Esophagus squamous epithelium (tissue), 5 donors: ENCODE data around the gene GRK5. TPM values are rescaled to one million over a fixed set of nuclear protein-coding genes. Genes with fewer than 3 reads are reported as not detected.

Experiments used
- DNase-seq: peaks from one replicate; lab custom pipeline; 2025; lab: John Stamatoyannopoulos, UW
- H3K27ac ChIP-seq, 4 donors: fragments of 200-600 bp; sonication (generic); one replicate each; pipeline ENCODE4 v1.5.1; 2016 to 2019; ENCODE audit warnings: mild to moderate bottlenecking in 1 of 4
- H3K27me3 ChIP-seq, 4 donors: fragments of 200-600 bp; sonication (generic); 1 replicate in 3 of 4; 2 replicates in 1 of 4; pipeline versions ENCODE4 v1.5.1 to v1.6.0; 2017 to 2021; ENCODE audit warnings: antibody characterized with exemption in 1 of 4
- H3K36me3 ChIP-seq, 3 donors: fragments of 200-600 bp; sonication (generic); one replicate each; pipeline ENCODE4 v1.5.1; 2016 to 2019
- H3K4me1 ChIP-seq, 3 donors: fragments of 200-600 bp; sonication (generic); one replicate each; pipeline ENCODE4 v1.5.1; 2017 to 2019
- H3K4me3 ChIP-seq, 4 donors: fragments of 200-600 bp; sonication (generic); 1 replicate in 3 of 4; 2 replicates in 1 of 4; pipeline ENCODE4 v1.5.1; 2016 to 2019; ENCODE audit warnings: mild to moderate bottlenecking in 2 of 4, moderate library complexity in 1 of 4
- H3K9me3 ChIP-seq, 3 donors: fragments of 200-600 bp; sonication (generic); one replicate each; pipeline ENCODE4 v1.5.1; 2016 to 2019
- POLR2A ChIP-seq, 4 donors: fragments of 450-650 bp; IDR thresholded peaks; one replicate each; pipeline ENCODE4 v1.6.1; 2017; ENCODE audit warnings: antibody characterized with exemption in 4 of 4, mild to moderate bottlenecking in 4 of 4, moderate library complexity in 3 of 4
- WGBS, 2 donors: methylation state at CpG; one replicate each; pipeline ENCODE4 v1.1.5; 2018; 5-methylcytosine and 5-hydroxymethylcytosine counted together
- intact Hi-C: fragments of 100-400 bp; cut with DNase I; formaldehyde crosslinking; loops from one replicate; pipeline ENCODE4 v1.15.0; 2022
- total RNA-seq, 4 donors: library from RNA; depleted of rRNA; stranded (reverse); fragments of >200 nt; gene quantifications; one replicate each; pipeline ENCODE4 v1.1.0, GENCODE V29; 2016
- TF ChIP-seq, protein P1 (sequence below), 6 experiments: fragments of 450-650 bp in 4 of 6; fragments of 200-600 bp in 2 of 6; sonication (generic) in 2 of 6; IDR thresholded peaks; one replicate each; pipeline ENCODE4 v1.5.1; 2016 to 2019; ENCODE audit warnings: antibody characterized with exemption in 6 of 6, mild to moderate bottlenecking in 4 of 6, moderate library complexity in 4 of 6
- donor health status: DM: yes; HTN: yes; CAD: no.

Gene GRK5
- total RNA-seq, 4 donors from 2014 or later = 2.4 to 18.9 (median 6.3) TPM

DNA sequence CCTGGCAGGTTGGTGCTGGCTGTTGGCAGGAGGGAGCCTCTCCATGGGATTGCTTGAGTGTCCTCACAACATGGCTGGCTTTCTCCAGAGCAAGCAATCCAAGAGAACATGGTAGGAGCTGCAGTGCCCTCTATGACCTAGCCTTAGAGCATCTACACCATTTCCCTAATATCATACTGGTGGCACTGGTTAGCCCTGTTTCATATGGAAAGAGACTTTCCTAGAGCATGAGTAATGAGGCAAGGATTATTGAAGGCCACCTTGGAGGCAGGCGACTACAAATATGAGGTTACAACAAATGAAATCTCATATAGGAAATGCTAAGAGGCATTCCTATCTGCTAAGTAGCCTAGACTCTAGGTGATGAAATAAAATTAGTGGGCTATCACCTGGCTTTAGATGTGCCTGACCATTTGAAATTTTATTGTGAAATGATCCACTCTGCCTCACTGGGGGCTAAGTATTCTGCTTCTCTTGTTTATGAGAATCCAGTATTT is 181.5 kb downstream of the GRK5 start:
- Histone ChIP-seq H3K27me3 (no peaks in the 10 kb centered on the region), H3K4me3 (no peak overlapping the region), H3K9me3 (no peaks in the 10 kb centered on the region), H3K27ac (no peak overlapping the region), H3K36me3 (no peaks in the 10 kb centered on the region), H3K4me1 (peaks cover 0 to 6% (median 6%) of the 10 kb centered on the region in 3 donors)
- TF ChIP-seq, protein P1, sequence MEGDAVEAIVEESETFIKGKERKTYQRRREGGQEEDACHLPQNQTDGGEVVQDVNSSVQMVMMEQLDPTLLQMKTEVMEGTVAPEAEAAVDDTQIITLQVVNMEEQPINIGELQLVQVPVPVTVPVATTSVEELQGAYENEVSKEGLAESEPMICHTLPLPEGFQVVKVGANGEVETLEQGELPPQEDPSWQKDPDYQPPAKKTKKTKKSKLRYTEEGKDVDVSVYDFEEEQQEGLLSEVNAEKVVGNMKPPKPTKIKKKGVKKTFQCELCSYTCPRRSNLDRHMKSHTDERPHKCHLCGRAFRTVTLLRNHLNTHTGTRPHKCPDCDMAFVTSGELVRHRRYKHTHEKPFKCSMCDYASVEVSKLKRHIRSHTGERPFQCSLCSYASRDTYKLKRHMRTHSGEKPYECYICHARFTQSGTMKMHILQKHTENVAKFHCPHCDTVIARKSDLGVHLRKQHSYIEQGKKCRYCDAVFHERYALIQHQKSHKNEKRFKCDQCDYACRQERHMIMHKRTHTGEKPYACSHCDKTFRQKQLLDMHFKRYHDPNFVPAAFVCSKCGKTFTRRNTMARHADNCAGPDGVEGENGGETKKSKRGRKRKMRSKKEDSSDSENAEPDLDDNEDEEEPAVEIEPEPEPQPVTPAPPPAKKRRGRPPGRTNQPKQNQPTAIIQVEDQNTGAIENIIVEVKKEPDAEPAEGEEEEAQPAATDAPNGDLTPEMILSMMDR (IDR thresholded peaks at IDR 0.05) = no peak
- TF ChIP-seq POLR2A (IDR thresholded peaks at IDR 0.05) = no peak
- intact Hi-C loops = no loop called here
- 67% methylated on average over 1 of the region's 1 CpG; no CpG with 5 or more reads in 1 of the 2 donors for WGBS, 2 donors
- DNase-seq = no peak

DNA sequence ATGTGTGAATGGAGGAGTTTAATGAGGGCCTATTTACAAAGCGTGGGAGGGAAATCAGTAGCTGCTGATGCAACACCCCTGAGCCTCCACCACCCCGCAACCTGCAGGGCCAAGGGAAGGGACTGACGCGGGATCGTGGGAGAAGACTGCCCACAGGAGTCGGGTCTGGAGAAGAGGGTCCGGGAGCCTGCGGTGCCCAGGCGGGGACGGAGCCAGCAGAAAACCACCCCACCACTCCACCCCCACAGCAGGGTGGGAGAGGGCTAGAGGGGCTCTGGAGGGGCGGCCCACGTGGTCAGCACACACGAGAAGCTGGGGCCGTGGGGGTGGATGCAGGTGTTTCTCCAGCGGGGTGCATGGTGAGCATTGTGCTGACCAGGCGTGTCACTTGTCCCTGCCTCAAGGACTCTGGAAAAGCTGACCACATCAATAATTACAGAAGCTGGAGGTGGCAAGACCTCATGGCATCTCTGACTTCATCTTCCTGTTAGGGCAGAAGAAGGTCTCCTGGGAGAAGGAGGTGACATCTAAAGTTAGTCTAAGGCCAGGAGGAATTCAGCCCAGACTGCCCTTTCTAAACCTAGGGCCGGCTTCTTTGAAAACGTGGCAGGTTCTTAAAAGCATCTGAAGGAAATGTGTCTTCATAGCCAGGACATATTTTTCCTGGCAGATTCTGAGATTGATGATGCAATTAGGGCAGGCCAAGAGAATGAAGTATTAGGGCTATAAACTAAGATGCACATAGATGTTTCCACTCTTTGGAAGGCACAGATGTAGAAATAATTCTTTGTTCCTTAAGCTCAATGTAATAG is 184.3 kb downstream of the GRK5 start:
- intact Hi-C loops = no loop called here
- H3K36me3 ChIP-seq = no peaks in the 10 kb centered on the region
- DNase-seq = no peak
- WGBS, 2 donors = 70 to 90% methylated on average over 6 to 10 of the region's 18 CpGs
- no peak for TF ChIP-seq POLR2A (IDR thresholded peaks at IDR 0.05)
- TF ChIP-seq, protein P1 (IDR thresholded peaks at IDR 0.05) = no peak
- H3K27me3 ChIP-seq = no peaks in the 10 kb centered on the region
- H3K27ac ChIP-seq = peak overlapping the region in 2 of 4 donors; percentile 6 to 49
- H3K4me3 ChIP-seq = no peak overlapping the region
- peaks cover 0 to 27% (median 21%) of the 10 kb centered on the region in 3 donors for H3K4me1 ChIP-seq
- no peaks in the 10 kb centered on the region for H3K9me3 ChIP-seq

DNA sequence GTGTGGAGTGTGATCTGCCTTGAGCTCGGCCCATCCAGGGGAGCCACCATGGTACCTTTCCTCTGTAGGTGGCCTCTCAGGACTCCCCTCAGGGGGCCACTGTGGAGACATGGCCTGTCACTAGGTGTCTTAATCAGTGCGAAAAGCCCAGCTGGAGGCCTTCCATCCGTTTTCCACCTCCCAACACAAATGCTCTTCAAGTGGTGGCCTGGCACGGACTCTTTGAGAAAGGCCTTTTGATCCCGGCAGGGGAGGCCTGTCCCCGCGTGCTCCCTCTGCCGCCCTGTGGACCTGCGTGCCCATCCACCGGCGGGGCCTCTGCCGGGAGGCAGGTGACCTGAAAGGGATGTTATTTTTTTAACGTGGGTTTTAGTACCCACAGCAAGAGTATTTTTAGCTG is 185.6 kb downstream of the GRK5 start:
- WGBS, 2 donors = 81 to 84% methylated on average over 8 to 10 of the region's 13 CpGs
- peak overlapping the region in 2 of 4 donors; percentile 13 to 25 for H3K27ac ChIP-seq
- no peak overlapping the region for H3K4me3 ChIP-seq
- TF ChIP-seq, protein P1 (IDR thresholded peaks at IDR 0.05) = no peak
- TF ChIP-seq POLR2A (IDR thresholded peaks at IDR 0.05) = no peak
- intact Hi-C loops = no loop called here
- peaks cover 0 to 31% (median 21%) of the 10 kb centered on the region in 3 donors for H3K4me1 ChIP-seq
- H3K27me3 ChIP-seq = no peaks in the 10 kb centered on the region
- no peak for DNase-seq
- peaks cover 0 to 9% (median 0%) of the 10 kb centered on the region in 3 donors for H3K36me3 ChIP-seq
- no peaks in the 10 kb centered on the region for H3K9me3 ChIP-seq

DNA sequence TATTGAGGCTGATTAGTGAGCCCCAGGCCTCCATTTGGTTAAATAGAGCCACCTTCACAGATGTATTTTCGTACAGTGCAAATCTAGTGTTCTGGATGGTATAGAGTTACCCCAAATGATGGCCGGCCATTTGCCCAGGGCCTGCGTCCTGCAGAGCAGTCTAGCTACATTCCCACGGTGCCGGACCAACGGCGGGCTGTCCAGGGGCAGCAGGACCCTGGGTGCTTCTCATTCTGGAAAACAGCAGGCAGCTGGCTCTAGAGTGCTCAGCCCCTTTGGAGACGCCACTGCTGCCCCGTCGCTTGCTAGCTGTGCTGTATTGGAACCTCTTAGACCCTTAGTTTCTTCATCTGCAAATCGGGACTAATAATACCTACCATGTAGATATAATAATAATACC is 186.1 kb downstream of the GRK5 start:
- H3K36me3 ChIP-seq = peaks cover 0 to 12% (median 0%) of the 10 kb centered on the region in 3 donors
- 94 to 96% methylated on average over 5 to 6 of the region's 11 CpGs for WGBS, 2 donors
- TF ChIP-seq POLR2A (IDR thresholded peaks at IDR 0.05) = no peak
- TF ChIP-seq, protein P1 (IDR thresholded peaks at IDR 0.05) = no peak
- DNase-seq = no peak
- no peak overlapping the region for H3K4me3 ChIP-seq
- peak overlapping the region in 1 of 4 donors; percentile 13 for H3K27ac ChIP-seq
- H3K4me1 ChIP-seq = peaks cover 0 to 31% (median 21%) of the 10 kb centered on the region in 3 donors
- intact Hi-C loops = no loop called here
- H3K27me3 ChIP-seq = no peaks in the 10 kb centered on the region
- H3K9me3 ChIP-seq = no peaks in the 10 kb centered on the region

DNA sequence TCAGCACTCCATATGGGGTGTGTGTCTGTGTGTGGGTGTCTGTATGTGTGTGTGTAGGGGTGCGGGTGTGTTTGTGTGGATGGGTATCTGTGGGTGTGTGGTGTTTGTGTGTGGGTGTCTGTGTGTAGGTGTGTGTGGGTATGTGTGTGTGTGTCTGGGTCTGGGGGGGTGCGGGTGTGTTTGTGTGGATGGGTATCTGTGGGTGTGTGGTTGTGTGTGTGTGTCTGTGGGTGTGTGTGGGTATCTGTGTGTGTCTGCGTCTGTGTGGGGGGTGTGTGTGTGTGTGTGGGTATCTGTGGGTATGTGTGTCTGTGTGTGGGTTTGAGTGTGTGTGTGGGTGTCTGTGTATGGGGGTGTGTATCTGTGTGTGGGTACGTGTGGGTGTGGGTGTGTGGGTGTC is 186.5 kb downstream of the GRK5 start:
- WGBS, 2 donors = 82 to 94% methylated on average over 3 to 4 of the region's 4 CpGs
- no peaks in the 10 kb centered on the region for H3K9me3 ChIP-seq
- H3K4me3 ChIP-seq = no peak overlapping the region
- TF ChIP-seq, protein P1 (IDR thresholded peaks at IDR 0.05) = no peak
- TF ChIP-seq POLR2A (IDR thresholded peaks at IDR 0.05) = no peak
- no peak for DNase-seq
- H3K36me3 ChIP-seq = peaks cover 0 to 12% (median 0%) of the 10 kb centered on the region in 3 donors
- intact Hi-C loops = no loop called here
- H3K27ac ChIP-seq = peak overlapping the region in 1 of 4 donors; percentile 13
- H3K4me1 ChIP-seq = peaks cover 0 to 33% (median 21%) of the 10 kb centered on the region in 3 donors
- H3K27me3 ChIP-seq = no peaks in the 10 kb centered on the region
